PC-3 (cell line): ENCODE measurements around the gene TCF20. TPM values are rescaled to one million over a fixed set of nuclear protein-coding genes. Genes with fewer than 3 reads are reported as not detected.
A peak's percentile ranks its signal among the peaks of the same experiment; 100 is the strongest.

Experiments used
- ATAC-seq: fragments of 200-7000 bp; cut with Tn5 transposase; 2 replicates; pipeline ENCODE4 v1.9.1; 2020; ENCODE audit warnings: mild to moderate bottlenecking, moderate library complexity
- BruUV-seq: library from RNA; stranded (reverse); fragments of 400-500 nt; replicated peaks from 2 replicates; lab custom pipeline; 2021; lab: Mats Ljungman, UMichigan
- CTCF ChIA-PET: fragments of 300-600 bp; sonication (Branson Sonifier 250); formaldehyde crosslinking; loops from one replicate; lab custom pipeline; 2022; ENCODE audit warnings: antibody characterized with exemption; lab: Charles Lee
- POLR2A ChIA-PET: fragments of 300-600 bp; sonication (Branson Sonifier 250); formaldehyde crosslinking; loops from one replicate; lab custom pipeline; 2022; ENCODE audit warnings: antibody characterized with exemption; ENCODE audit not compliant: unreplicated experiment; lab: Charles Lee
- DNase-seq: peaks from one replicate; pipeline ENCODE4 v3.0.0-alpha.2; 2015
- H2AFZ ChIP-seq: fragments of 300-600 bp; sonication (generic); 2 replicates; pipeline ENCODE4 v1.6.0; 2016; ENCODE audit warnings: antibody characterized with exemption, low read length
- H3F3A ChIP-seq: fragments of 300-600 bp; sonication (generic); one replicate; pipeline ENCODE4 v1.6.0; 2017; ENCODE audit warnings: antibody characterized with exemption, low read length, control low read depth, mild to moderate bottlenecking; ENCODE audit not compliant: unreplicated experiment
- H3K27ac ChIP-seq: fragments of 300-600 bp; sonication (generic); 2 replicates; pipeline ENCODE4 v1.5.1; 2016; ENCODE audit warnings: mild to moderate bottlenecking, low read length
- H3K27me3 ChIP-seq: fragments of 300-600 bp; sonication (generic); 2 replicates; pipeline ENCODE4 v1.6.1; 2016; ENCODE audit warnings: low read length, mixed read lengths
- H3K36me3 ChIP-seq: fragments of 300-600 bp; sonication (generic); 2 replicates; pipeline ENCODE4 v1.6.1; 2016; ENCODE audit warnings: low read depth, mixed run types, low read length, mixed read lengths
- H3K4me1 ChIP-seq: fragments of 300-600 bp; sonication (generic); 2 replicates; pipeline ENCODE4 v1.5.1; 2016; ENCODE audit warnings: low read length; ENCODE audit not compliant: insufficient read depth
- H3K4me2 ChIP-seq: fragments of 300-600 bp; sonication (generic); 2 replicates; pipeline ENCODE4 v1.6.0; 2016; ENCODE audit warnings: low read length
- H3K4me3 ChIP-seq: fragments of 300-600 bp; sonication (generic); 2 replicates; pipeline ENCODE4 v1.5.1; 2016; ENCODE audit warnings: mild to moderate bottlenecking, low read length, mixed read lengths
- H3K79me2 ChIP-seq: fragments of 300-600 bp; sonication (generic); 2 replicates; pipeline ENCODE4 v1.6.1; 2017; ENCODE audit warnings: low read length, mixed read lengths
- H3K9ac ChIP-seq: fragments of 300-600 bp; sonication (generic); 2 replicates; pipeline ENCODE4 v1.6.0; 2016; ENCODE audit warnings: mild to moderate bottlenecking, low read length
- H3K9me2 ChIP-seq: fragments of 300-600 bp; sonication (generic); replicated peaks from 2 replicates; pipeline ENCODE4 v1.6.1; 2016; ENCODE audit warnings: mixed run types, low read length, mixed read lengths
- H3K9me3 ChIP-seq: fragments of 300-600 bp; sonication (generic); 2 replicates; pipeline ENCODE4 v1.6.1; 2016; ENCODE audit warnings: low read length, mixed read lengths
- H4K20me1 ChIP-seq: fragments of 300-600 bp; sonication (generic); 2 replicates; pipeline ENCODE4 v1.6.1; 2016; ENCODE audit warnings: low read length, mixed read lengths
- CTCF ChIP-seq: fragments of 300-600 bp; sonication (generic); conservative IDR thresholded peaks from 2 replicates; pipeline ENCODE4 v1.5.1; 2017; ENCODE audit warnings: antibody characterized with exemption, low read depth, mild to moderate bottlenecking, low read length
- EZH2 ChIP-seq: fragments of 300-600 bp; sonication (generic); IDR thresholded peaks from one replicate; pipeline ENCODE4 v1.6.1; 2017; ENCODE audit warnings: antibody characterized with exemption, mild to moderate bottlenecking, low read length; ENCODE audit not compliant: unreplicated experiment
- EZH2phosphoT487 ChIP-seq: fragments of 300-600 bp; sonication (generic); IDR thresholded peaks from 2 replicates; pipeline ENCODE4 v1.6.1; 2018; ENCODE audit warnings: mild to moderate bottlenecking, antibody characterized with exemption, low read length, borderline replicate concordance
- intact Hi-C: fragments of 100-400 bp; cut with micrococcal nuclease; formaldehyde crosslinking; loops from 2 replicates; pipeline ENCODE4 v1.9.0; 2023
- total RNA-seq: library from RNA; depleted of rRNA; stranded (reverse); fragments of >200 nt; gene quantifications from 2 replicates; pipeline ENCODE4 v1.2.3, GENCODE V29; 2014

The TCF20 gene
- total RNA-seq, 1 experiment from 2014 or later, result 36.0 TPM

- CTCF ChIA-PET, result no interaction called here
- no TSS peak for BruUV-seq
Measured at GRCh38 chr22:42318967-42319366, 48.5 kb upstream of the TCF20 start.

GRCh38 chr22:42317691-42318547 is 47.5 kb upstream of the TCF20 start:
- no TSS peak for BruUV-seq
- ATAC-seq (no peak), DNase-seq (no peak)
- H3K36me3 ChIP-seq, result no peaks in the 10 kb centered on the region
- H3K27ac ChIP-seq, result no peak overlapping the region
- H3K9me3 ChIP-seq, result no peaks in the 10 kb centered on the region
- H3K4me2 ChIP-seq, result no peak overlapping the region
- no peak overlapping the region for H3K4me3 ChIP-seq
- no peak overlapping the region for H3K9ac ChIP-seq
- H4K20me1 ChIP-seq, result no peaks in the 10 kb centered on the region
- H3K27me3 ChIP-seq, result no peaks in the 10 kb centered on the region
- no peaks in the 10 kb centered on the region for H3F3A ChIP-seq
- intact Hi-C loops, result no loop called here
- no peaks in the 10 kb centered on the region for H3K9me2 ChIP-seq
- CTCF ChIA-PET, result no interaction called here
- POLR2A ChIA-PET, result no interaction called here
- peaks cover 15% of the 10 kb centered on the region for H3K4me1 ChIP-seq
- no peaks in the 10 kb centered on the region for H3K79me2 ChIP-seq
- TF ChIP-seq EZH2phosphoT487 (no peak), CTCF (no peak), EZH2 (no peak)
- H2AFZ ChIP-seq, result no peak overlapping the region

More at GRCh38 chr22:42318967-42319366, 48.5 kb upstream of the TCF20 start:
- ATAC-seq (no peak), DNase-seq (no peak)
- H3K79me2 ChIP-seq, result no peaks in the 10 kb centered on the region
- no peak overlapping the region for H2AFZ ChIP-seq
- intact Hi-C loops, result no loop called here
- H3K4me3 ChIP-seq, result no peak overlapping the region
- no peaks in the 10 kb centered on the region for H3K9me3 ChIP-seq
- no peaks in the 10 kb centered on the region for H3K9me2 ChIP-seq
- POLR2A ChIA-PET, result no interaction called here
- H4K20me1 ChIP-seq, result no peaks in the 10 kb centered on the region
- TF ChIP-seq CTCF (no peak), EZH2phosphoT487 (no peak), EZH2 (no peak)
- no peaks in the 10 kb centered on the region for H3F3A ChIP-seq
- no peaks in the 10 kb centered on the region for H3K27me3 ChIP-seq
- H3K4me2 ChIP-seq, result no peak overlapping the region
- H3K4me1 ChIP-seq, result peaks cover 7% of the 10 kb centered on the region; the same call in 1 of the 2 replicates
- no peaks in the 10 kb centered on the region for H3K36me3 ChIP-seq
- no peak overlapping the region for H3K9ac ChIP-seq
- no peak overlapping the region for H3K27ac ChIP-seq

- Histone ChIP-seq H3K27me3 (no peaks in the 10 kb centered on the region), H3K9ac (no peak overlapping the region), H3K9me3 (no peaks in the 10 kb centered on the region), H4K20me1 (no peaks in the 10 kb centered on the region), H3K79me2 (no peaks in the 10 kb centered on the region), H3K9me2 (no peaks in the 10 kb centered on the region), H3K27ac (no peak overlapping the region), H3K4me1 (peaks cover 15% of the 10 kb centered on the region), H3K4me3 (no peak overlapping the region), H3K36me3 (no peaks in the 10 kb centered on the region), H2AFZ (no peak overlapping the region), H3K4me2 (no peak overlapping the region), H3F3A (no peaks in the 10 kb centered on the region)
- intact Hi-C loops, result no loop called here
- no peak for TF ChIP-seq EZH2phosphoT487
- no peak for TF ChIP-seq CTCF
- no peak for TF ChIP-seq EZH2
- no peak for DNase-seq
- POLR2A ChIA-PET, result no interaction called here
- BruUV-seq, result no TSS peak
- peak; percentile 59 for ATAC-seq
- CTCF ChIA-PET, result no interaction called here
Measured at GRCh38 chr22:42317008-42317407, 46.6 kb upstream of the TCF20 start.
